T-helper 1 cell (primary cell): ENCODE data around the gene HRH4.

Source experiments
- DNase-seq, 5 donors: peaks; one replicate each; pipeline ENCODE4 v3.0.0-alpha.2; 2012 to 2020

HRH4 gene

DNA sequence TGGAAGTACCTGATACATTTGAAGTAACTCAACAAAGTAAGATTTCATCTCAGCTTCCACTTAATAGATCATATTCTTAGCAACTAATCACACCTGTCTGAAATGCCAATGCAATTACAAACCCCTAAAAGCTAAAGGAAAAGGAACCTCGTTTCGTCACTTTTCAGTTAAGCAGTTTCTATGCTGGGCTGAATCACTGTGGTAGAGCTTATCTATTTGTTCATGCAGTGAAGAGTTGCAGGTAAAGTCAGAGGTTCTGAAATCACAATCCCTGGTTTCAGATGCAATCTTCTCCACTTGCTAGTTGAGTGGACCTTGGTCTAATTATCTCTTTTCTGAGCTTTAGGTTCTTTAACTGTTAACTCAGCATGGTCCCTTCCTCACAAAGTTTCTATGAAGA is 6.3 kb downstream of the HRH4 start:
- DNase-seq = no peak

- no peak for DNase-seq
Observed at GRCh38 chr18:24470022-24470618, 9.7 kb downstream of the HRH4 start.

DNA sequence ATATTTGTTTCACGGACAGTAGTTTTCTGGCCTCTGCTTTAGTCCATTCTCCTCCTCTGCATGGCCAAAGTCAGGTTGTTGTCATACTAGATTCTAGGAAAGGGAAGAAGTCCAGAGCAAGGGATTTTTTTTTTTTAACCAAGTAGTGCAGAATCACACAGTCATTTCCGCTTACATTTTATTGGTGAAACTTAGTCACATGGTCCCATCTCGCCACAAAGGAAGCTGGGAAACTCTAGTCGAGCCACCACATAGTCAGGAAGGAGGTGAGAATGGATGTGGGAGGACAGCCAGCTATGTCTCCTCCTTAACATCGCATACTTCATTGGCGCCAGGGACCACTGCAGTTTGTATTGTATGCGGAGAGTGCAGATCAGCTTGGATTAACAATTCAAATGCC is 10.4 kb downstream of the HRH4 start:
- no peak for DNase-seq

GRCh38 chr18:24472591-24472990 is 12.2 kb downstream of the HRH4 start:
- DNase-seq = no peak

DNA sequence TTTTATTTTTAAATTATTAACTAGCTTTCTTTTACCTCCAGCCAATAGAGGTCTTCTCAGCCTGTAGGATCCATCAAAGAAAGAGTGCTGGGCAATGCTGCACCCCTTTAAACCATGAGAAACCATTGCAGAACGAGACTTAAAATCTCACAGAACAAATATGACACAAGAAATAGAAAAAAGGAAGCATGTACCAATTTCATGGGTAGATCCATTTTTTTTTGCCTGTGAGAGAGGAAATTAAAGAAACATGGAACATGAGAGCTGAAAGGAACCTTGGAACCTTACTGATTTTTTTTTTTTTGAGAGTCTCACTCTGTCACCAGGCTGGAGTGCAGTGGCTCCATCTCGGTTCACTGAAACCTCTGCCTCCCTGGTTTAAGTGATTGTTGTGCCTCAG is 14.0 kb downstream of the HRH4 start:
- DNase-seq = no peak

DNA sequence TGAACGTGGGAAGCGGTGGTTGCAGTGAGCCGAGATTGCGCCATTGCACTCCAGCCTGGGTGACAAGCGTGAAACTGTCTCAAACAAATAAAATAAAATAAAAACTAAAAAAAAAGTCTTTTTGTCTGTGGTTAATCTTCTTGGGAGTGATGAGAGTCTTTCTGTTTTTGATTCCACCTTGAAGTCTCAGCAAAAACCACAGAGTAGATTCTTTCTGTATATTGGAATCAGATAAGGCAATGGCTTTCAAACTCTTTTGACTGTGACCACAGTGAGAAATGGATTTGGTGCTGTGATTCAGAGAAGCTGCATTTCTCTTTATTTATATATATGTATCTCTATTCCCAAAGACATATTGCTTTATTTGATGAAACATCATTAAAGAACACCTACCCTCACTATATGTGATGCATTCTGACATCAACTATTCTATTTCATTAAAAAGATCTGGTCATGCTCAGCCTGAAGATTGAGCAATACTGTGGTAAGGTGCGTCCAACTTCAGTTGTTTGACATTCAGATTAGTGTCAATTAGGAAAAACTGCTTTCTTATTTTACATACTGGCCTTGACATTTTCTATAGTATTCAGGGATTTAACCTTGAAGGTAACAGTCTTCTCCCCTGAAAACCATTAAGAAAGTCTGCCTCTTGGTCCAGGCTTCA is 15.6 kb downstream of the HRH4 start:
- peak in 1 of 5 donors; percentile 8 for DNase-seq

- no peak for DNase-seq
Observed at GRCh38 chr18:24479371-24479770, 18.9 kb downstream of the HRH4 start.

DNA sequence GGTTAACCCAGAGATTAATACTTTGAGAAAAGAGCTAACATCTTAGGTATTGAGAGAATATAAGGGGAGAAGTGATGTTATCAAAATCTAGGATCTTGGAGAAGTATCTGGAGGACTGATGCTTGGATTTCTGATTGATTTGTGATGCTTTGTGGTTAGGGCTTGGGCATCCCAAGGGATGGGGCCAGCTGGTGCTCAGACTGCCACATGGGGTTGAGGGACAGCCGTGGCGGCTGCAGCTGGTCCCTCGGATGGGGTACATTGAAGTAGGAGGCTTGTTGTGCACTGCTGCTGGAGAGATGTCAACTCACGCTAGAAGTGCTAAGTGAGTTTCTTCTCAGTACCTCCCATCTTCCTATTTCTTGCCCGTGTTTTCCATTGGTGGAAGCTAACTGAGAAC is 22.4 kb downstream of the HRH4 start:
- no peak for DNase-seq

- DNase-seq = no peak
Observed at GRCh38 chr18:24485681-24486080, 25.2 kb downstream of the HRH4 start.

GRCh38 chr18:24486684-24487083 is 26.2 kb downstream of the HRH4 start:
- no peak for DNase-seq

DNA sequence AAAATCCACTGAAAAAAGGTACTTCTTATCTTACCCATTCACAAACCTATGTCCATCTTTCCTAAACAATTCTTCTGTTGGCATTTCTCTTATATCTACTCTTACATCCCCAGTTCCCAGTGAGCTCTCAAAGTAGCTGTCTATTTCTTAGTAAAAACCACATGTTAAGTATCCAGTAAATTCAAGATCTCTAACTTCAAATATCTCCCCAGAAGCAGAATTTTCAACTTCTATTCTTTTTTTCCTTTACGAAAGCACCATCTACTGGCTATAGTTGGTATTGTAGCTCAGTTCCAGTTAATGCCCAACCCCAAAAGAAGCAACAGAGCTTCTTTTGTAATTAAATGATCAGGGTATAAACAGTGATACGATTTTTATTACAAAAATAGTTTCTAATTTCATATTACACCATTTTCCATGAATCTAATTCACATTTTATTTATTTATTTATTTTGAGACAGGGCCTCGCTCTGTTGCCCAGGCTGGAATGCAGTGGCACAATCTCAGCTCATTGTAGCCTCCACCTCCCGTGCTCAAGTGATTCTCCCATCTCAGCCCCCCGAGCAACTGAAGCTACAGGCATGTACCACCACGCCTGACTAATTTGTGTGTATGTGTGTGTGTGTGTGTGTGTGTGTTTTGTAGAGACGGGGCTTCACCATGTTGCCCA is 28.5 kb downstream of the HRH4 start:
- DNase-seq = peak in 1 of 5 donors; percentile 31

GRCh38 chr18:24490539-24490938 is 30.1 kb downstream of the HRH4 start:
- no peak for DNase-seq

DNA sequence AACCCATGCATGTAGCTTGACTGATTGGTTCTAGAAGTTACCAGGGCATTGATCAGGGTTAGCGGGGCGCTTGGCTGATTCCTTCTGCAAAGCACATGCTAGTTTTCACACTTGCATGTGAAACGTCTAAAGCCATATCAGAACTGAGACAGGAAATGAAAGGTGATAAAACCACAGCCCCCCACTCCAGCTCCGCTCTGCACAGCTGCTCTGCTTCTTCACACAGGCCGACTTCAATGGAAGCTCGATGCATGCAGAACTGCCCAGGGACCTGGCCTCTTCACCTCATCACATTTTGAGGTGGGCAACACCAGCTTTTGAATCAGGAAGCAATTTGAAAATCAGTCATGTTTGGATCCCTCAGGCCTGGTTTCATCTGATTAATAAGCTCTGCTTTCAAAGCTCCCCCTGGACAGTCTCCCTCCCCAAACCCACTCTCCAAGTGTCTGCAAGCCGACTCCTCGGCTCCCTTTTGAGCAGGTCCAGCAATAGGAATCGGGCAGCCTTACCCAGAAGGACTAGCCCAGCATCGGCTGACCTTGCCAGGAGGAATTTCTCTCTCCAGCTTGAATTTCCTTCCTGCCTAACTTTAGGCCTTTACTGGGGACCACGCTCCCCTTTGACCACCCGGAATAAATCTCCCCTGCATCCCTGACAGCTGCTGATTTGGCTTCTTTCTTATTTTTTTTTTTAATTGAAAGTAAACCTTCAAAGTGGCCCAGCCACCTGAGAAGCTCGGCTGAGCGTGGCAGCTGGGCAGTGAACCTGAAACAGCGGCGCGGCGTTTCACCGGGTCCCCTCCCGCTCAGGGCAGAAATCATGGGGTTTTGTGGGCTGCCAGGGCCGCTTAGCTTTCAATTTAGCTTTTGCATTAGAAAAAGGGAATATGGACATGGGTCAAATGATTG is 31.7 kb downstream of the HRH4 start:
- DNase-seq = peak in 1 of 5 donors; percentile 23

DNA sequence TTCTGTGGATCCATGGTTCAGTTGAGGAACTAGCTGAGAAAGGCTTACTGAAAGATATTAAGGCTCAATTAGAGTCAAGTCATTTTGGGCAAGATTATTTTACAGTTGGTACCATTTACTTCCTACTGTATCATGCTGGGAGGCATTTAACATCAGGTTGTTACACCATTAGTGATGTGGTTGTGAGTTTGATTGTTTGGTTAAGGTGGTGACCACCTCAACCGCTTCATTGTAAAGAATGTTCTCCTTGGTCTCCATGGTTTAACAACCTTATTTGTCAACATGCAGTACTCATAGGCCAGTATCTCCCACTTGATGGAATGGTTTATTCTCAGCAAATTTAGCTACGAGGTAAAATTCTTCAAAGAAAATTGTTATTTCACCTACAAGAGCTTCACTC is 34.1 kb downstream of the HRH4 start:
- DNase-seq = no peak

DNA sequence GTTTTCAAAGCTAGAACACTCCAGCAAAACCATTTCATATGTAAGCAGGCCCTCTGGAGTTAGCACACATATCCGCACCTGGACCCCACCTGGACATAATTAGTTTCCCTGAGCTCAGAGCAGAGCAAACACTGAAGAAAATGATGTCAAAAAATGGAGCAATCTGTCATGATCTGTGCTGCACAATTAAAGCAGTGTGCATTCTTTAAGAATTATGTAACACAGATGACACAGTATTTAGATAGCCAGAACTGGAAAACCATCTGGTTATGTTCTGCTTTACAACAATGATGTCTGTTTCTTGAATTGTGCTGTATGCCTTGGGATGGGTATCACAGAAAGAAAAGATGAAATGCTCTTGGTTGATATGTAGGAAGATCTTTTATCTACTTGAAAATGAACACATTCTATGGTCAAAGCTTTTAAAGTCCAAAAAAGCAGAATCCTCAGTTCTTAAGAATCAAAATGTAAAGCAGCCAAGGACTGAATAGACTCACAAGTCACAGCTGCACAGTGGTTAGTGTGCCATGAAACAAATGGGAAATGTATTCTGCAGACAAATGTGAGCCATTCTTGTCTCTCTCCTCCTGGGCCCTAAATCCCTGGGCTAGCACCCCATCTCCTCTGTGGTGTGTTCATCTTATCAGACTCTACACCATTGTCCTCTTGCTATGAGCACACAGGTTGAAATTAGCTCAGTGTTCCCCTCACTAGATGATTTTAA is 36.8 kb downstream of the HRH4 start:
- no peak for DNase-seq

DNA sequence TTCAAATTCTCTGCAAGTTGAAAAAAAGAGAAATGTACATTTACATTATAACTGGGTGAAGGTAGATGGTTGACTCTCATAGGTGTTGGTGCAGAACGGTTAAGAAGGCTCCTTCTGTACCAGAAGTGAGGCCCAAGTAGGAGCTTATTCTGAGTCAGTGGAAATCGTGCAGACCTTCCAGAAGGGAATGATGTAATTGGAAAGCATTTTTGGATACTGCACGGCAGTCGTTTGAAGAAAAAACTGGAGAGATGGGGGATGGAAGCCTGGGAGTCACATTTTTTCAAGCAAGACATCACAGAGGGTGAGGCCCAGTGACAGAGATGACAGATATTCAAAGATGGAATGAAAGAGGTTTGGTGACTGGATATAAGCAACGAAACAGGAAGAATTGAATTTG is 39.4 kb downstream of the HRH4 start:
- no peak for DNase-seq

DNA sequence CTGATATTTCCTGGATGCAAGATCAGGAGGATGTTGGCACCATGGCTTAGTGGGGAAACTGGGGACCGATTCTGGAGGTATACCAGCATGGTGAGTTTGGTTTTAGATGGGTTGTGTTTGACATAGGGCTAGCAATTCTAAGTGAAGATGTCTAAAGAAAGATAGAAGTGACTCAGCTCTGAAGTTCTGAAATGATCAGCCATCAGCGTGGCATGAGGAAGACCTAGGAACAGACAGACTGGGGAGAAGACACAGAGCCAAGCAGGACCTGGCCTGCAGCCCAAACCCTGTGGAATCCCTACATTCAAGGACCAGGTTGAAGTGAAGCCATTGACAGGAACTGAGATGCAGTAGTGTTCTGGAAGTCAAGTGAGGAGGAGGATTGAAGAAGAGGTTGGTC is 39.8 kb downstream of the HRH4 start:
- DNase-seq = no peak

GRCh38 chr18:24500766-24501165 is 40.3 kb downstream of the HRH4 start:
- DNase-seq = no peak

- DNase-seq = no peak
Observed at GRCh38 chr18:24502667-24503523, 42.5 kb downstream of the HRH4 start.

- DNase-seq = no peak
Observed at GRCh38 chr18:24504401-24504800, 44.0 kb downstream of the HRH4 start.

GRCh38 chr18:24506175-24506574 is 45.7 kb downstream of the HRH4 start:
- no peak for DNase-seq

DNA sequence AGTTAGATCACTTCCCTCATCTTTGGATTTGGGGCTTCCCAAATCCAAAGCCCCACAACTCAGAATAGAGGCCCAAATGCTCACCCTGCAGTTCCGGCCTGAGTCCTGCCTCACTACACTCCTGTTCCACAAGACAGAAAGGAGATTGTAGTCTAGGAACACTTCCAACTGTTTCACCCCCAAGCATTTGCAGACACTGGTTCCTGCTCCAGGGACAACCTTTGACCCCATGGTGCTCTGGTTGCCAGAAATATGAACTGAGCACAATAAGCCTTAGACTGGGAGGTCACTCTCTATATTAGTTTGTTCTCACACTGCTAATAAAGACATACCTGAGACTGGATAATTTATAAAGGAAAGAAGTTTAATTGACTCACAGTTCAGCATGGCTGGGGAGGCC is 49.0 kb downstream of the HRH4 start:
- no peak for DNase-seq
